GM10266 (cell line): Measurements from ENCODE around the gene TPPP3.

Experiments
- DNase-seq: peaks from one replicate; pipeline ENCODE4 v3.0.0; 2012; ENCODE audit errors: extremely low spot score
- TF ChIP-seq, protein P1 (sequence below): IDR thresholded peaks from 2 replicates; pipeline ENCODE4 v1.5.1; 2012; ENCODE audit warnings: mild to moderate bottlenecking, low read depth; ENCODE audit not compliant: control insufficient read depth, insufficient read depth; ENCODE audit errors: missing control alignments

The TPPP3 gene

DNA sequence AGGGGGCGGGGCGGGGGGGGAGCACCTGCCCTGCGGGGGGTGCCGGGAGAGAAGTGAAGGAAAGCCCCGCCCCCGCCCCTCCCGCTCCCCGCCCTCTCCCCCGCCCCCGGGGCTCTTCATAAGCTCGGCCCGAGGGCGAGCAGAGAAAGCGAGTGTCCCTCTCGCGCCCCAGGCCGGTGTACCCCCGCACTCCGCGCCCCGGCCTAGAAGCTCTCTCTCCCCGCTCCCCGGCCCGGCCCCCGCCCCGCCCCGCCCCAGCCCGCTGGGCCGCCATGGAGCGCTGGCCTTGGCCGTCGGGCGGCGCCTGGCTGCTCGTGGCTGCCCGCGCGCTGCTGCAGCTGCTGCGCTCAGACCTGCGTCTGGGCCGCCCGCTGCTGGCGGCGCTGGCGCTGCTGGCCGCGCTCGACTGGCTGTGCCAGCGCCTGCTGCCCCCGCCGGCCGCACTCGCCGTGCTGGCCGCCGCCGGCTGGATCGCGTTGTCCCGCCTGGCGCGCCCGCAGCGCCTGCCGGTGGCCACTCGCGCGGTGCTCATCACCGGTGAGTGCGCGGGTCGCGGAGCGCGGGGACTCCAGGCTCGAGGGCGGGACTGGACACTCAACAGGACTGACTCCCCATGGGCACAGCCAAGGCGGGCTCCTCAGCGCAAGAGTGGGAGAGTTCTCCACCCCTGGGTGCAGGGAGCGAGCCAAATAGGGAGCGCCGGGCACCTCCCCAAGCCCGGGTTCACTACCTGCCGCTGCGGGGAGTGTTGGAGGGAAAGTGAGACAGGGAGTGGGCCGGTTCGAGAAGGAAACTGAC lies 37.9 kb upstream of the TPPP3 start, which contains the start of gene HSD11B2:
TSS of gene HSD11B2 (plus strand) at position 145 of the 798 bp plus-strand sequence. CDS start at position 273, 128 bp downstream.
- TF ChIP-seq, protein P1, sequence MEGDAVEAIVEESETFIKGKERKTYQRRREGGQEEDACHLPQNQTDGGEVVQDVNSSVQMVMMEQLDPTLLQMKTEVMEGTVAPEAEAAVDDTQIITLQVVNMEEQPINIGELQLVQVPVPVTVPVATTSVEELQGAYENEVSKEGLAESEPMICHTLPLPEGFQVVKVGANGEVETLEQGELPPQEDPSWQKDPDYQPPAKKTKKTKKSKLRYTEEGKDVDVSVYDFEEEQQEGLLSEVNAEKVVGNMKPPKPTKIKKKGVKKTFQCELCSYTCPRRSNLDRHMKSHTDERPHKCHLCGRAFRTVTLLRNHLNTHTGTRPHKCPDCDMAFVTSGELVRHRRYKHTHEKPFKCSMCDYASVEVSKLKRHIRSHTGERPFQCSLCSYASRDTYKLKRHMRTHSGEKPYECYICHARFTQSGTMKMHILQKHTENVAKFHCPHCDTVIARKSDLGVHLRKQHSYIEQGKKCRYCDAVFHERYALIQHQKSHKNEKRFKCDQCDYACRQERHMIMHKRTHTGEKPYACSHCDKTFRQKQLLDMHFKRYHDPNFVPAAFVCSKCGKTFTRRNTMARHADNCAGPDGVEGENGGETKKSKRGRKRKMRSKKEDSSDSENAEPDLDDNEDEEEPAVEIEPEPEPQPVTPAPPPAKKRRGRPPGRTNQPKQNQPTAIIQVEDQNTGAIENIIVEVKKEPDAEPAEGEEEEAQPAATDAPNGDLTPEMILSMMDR: peak; percentile 5
- peak; percentile 65 for DNase-seq

GRCh38 chr16:67430504-67430976 lies 37.2 kb upstream of the TPPP3 start:
- TF ChIP-seq, protein P1: no peak

DNA sequence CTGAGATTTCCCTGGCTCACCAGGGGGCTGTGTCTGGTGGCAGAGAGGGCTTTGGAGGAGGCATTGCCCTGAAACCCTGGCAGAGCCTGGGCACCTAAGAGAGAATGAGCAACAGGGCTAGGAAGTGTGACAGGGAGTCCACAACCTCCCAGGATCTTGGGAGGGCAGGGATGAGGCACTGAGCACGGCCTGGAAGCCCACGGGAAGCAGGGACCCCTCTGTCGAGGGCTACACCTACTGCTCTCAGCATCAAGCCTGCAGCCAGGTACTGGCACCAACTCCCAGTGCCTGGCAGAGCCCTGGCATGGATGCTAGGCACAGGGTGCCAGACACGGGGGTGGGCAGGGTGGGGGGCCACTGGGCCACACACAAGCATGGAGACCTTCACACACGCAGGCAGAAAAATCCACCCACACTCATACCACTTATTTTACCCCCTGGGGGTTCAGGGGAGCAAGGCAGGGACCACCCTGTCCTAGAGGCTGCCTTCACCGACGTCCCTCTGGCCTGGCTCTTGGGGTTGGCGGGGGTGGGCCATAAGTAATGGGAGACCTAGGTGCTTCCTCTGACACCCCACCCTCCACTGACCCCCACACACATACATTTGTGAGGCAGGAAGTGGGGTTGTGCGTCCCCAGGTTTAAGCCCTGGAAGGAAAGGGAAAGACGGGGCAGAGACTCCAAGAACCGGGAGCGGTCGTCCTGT lies 36.7 kb upstream of the TPPP3 start:
- DNase-seq: no peak
- TF ChIP-seq, protein P1: no peak

More at GRCh38 chr16:67430504-67430976, 37.2 kb upstream of the TPPP3 start:
- peak; percentile 35 for DNase-seq

DNA sequence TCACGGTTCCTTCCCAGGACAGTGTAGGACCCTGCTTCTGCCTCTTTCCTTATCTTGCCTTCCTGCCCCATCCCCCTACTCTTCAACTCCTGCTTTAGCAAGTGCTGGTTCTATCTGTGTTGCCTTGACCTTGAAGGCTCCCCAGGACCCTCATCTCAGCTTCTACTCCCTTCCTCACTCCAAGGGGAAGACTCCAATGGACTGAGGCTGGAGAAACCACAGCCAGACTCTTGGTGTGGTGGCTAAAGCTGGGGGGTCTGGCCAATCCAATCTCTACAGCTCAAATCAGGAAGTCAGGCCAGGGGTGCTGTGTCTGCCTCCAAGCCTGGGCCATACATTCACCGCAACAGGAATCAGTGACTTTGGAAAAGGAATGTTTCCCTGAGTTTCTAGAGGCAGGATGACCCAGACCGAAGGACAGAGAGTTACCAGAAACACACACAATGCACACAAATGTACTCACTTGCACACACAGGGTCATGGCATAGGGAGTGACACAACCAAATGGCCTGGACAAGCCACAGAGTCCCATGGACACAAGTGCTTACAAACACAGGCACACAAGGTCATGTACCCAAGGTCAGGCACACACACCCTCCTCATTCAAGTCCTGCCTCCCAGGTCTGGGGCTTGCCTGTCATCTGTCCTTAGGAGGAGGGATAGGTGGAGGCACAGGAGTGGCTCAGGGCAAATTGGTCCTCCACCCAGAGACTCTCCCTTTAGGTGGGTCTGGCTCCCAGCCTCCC lies 35.9 kb upstream of the TPPP3 start:
- TF ChIP-seq, protein P1: no peak

GRCh38 chr16:67428146-67428731 lies 34.9 kb upstream of the TPPP3 start:
- peak; percentile 85 for DNase-seq
- TF ChIP-seq, protein P1: peak; percentile 88

More for the DNA sequence above, 35.9 kb upstream of the TPPP3 start:
- DNase-seq: no peak

- no peak for DNase-seq
- TF ChIP-seq, protein P1: no peak
Observed at GRCh38 chr16:67426950-67427349, 33.7 kb upstream of the TPPP3 start.
